ENCODE results near the gene OPA3.
"Not testable (repeated sequence)": the region's sequence is repeated elsewhere in the genome, so short reads cannot be mapped to it uniquely, and the experiment has no call there.

OPA3 gene

DNA sequence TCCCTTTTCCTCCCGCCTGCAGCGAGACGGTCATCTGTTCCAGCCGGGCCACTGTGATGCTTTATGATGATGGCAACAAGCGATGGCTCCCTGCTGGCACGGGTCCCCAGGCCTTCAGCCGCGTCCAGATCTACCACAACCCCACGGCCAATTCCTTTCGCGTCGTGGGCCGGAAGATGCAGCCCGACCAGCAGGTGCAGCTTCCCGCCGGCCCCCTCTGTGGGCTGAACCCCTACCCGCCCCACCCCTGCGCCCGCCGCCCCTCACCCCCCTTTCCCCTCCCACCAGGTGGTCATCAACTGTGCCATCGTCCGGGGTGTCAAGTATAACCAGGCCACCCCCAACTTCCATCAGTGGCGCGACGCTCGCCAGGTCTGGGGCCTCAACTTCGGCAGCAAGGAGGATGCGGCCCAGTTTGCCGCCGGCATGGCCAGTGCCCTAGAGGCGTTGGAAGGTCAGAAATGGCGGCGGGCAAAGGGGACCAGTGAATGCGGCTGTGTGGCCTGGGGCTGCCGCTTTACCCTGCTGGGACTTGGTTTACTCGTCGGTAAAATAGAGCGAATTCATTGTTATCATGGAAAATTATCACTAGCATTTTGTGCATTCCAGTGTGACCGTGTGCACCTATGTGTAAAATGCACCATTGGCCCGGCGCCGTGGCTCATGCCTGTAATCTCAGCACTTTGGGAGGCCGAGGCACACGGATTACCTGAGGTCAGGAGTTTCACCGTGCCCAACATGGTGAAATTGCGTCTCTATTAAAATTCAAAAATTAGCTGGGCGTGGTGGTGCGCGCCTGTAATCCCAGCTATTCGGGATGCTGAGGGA lies 66.7 kb downstream of the OPA3 start:
- no peak for DNase-seq

DNA sequence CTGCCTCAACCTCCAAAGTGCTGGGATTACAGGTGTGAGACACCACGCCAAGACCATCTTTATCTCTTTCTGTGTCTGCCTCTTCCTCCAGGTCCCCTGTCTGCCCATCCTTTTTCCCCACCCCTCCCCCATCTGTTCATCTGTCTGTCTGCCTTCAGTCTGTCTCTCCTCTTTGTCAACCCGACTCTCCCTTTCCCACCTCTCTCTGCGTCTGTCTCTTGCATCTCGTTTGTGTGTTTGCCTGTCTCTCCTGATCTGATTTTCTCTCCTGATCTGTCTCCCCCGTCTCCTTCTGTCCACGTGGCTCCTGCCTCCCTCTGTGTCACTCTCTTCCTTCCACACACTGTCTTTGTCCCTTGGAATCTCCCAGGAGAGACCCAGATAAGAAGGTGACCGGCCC lies 67.4 kb downstream of the OPA3 start:
- no peak for DNase-seq

DNA sequence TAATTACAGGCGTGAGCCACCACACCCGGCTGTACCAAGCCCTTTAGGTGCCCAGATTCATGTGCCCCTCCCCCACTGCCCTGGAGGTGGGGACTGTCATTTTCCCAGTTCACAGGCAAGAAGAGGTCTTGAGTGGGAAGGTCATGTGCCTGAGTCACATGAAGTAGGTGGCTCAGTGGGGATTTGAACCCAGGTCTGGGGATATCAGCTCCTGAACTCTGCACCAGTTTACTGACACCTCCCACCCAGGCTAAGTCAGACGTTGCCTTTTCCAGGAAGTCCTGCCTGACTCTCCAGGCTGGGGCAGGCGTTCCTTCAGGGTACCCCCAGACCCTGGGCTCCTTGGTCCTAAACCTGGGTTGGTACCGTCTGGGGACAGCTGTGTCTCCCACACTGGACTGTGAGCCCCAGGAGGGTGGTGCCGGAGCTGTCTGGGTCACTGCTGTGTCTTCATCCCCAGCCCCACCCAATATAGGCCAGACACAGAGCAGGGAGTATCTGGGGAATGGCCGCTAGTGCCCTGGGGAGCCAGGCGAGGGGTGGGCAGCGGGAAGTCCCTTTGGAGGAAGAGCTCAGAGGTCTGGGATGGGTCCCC lies 68.7 kb downstream of the OPA3 start:
- no peak for DNase-seq

DNA sequence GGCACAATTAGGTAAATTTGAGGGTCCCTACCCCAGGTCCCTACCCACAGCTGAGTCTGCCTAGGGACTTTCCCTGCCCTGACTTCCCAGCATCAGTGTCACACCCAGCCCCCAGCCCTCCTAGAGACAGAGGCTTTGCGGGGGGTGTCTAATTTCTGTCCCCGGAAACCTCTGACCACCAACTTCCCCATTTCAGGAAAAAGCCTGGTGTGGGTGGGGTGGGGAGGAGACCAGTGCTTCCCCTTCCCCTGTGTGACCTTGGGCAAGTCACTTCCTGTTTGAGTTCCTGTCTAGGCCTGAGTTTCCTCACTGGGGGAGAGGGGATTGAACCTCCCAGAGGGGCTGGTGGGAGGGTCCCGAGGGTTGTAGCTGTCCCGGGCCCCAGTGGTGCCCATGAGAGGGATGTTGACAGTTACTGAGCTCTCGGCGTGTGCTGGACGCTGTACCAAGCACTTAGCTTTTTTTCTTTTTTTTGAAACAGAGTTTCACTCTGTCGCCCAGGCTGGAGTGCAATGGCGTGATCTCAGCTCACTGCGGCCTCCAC lies 69.4 kb downstream of the OPA3 start:
- DNase-seq = no peak

DNA sequence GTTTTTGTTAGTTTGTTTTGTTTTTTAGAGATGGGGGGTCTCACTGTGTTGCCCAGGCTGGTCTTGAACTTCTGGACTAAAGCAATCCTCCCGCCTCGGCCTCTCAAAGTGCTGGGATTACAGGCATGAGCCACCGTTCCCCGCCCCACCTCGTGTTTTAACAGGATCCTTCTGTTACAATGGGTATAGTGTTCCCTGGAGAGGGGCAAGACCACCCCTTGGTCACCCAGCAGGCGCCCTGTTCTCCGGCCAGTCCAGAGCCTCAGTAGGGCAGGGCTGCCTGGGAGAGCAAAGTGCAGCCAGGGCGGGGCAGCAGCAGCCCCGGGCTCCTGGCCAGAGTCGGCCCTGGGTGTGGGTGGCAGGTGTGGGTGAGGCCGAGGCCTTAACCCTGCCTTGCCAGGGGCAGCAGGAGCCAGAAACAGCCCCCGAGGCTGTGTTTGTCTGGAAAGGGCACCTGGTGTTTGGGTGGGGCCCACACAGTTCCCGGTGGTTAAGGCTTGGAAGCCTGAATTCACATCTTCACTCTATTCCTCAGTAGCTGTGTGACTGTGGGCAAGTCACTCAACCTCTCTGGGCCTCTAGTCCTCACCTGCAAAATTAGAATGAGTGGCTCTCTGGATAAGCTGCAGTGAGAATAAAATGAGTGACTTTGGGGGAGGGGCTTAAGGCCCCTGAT lies 70.1 kb downstream of the OPA3 start:
- DNase-seq = no peak

DNA sequence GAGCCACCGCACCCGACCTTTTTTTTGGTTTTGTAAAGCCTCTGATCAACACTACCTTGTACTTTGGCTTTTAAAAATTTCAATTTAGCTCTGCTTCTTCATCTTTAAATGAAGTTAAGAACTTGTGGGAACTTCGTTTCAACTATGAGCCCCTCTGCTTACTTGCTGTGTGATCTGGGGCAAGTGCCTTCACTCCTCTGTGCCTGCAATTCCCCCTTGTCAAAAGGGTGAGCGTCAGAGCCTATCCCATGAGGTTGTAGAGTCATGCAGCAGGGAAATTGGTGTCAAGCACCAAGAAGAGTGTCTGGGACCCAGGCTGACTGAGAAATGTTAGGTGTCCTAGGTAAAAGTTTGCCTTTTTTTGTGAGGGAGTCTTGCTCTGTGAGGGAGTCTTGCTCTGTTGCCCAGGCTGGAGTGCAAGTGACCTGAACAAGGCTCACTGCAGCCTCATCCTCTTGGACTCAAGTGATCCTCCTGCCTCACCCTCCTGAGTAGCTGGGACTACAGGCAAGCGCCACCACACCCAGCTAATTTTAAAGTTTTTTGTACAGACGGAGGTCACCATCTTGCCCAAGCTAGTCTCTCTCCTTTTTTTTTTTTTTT lies 71.6 kb downstream of the OPA3 start:
- DNase-seq = no peak

DNA sequence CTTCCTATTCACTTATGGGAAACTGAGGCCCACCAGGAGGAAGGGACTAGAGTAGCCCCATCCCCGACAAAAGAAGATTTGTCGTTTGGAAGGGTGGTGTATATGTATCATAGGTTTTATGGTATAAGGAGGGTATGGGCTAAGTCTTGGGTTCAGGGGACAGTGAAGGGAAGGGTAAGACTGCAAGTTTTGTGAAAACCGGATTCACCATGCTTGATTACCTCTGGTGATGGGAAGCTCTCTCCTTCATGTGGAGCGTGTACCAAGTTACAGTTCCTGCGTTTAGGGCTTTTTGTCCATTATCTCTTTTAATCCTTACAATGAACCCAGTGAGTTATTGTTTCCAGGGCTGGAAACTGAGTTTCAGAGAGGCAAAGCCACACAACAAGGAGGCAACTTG lies 73.5 kb downstream of the OPA3 start:
- no peak for DNase-seq

DNA sequence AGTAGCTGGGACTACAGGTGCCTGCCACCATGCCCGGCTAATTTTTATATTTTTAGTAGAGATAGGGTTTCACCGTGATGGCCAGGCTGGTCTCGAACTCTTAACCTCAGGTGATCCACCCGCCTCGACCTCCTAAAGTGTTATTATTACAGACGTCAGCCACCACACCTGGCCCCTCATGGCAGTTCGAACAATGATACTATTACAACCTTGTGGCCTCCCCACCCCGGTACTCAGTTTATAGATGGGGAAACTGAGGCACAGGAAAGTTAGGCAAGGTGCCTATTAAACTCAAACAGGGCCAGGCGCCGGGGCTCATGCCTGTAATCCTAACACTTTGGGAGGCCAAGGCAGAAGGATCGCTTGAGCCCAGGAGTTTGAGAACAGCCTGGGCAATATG lies 74.2 kb downstream of the OPA3 start:
- not testable (repeated sequence) for DNase-seq

DNA sequence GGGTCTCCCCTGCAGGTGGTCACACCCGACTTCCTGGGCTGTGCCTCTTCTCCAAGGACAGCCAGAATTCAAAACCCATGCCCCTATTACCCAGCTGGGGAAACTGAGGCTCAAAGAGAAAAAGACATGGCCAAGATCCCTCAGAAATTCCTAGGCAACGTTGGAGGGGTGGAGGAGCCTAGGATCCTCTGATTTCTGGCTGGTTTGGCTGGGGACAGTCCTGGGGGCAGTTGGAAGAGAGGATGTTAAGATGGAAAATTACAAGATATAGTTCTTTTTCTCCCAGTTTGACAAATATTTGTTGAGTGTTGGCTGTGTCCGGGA lies 74.9 kb downstream of the OPA3 start:
- DNase-seq = no peak

DNA sequence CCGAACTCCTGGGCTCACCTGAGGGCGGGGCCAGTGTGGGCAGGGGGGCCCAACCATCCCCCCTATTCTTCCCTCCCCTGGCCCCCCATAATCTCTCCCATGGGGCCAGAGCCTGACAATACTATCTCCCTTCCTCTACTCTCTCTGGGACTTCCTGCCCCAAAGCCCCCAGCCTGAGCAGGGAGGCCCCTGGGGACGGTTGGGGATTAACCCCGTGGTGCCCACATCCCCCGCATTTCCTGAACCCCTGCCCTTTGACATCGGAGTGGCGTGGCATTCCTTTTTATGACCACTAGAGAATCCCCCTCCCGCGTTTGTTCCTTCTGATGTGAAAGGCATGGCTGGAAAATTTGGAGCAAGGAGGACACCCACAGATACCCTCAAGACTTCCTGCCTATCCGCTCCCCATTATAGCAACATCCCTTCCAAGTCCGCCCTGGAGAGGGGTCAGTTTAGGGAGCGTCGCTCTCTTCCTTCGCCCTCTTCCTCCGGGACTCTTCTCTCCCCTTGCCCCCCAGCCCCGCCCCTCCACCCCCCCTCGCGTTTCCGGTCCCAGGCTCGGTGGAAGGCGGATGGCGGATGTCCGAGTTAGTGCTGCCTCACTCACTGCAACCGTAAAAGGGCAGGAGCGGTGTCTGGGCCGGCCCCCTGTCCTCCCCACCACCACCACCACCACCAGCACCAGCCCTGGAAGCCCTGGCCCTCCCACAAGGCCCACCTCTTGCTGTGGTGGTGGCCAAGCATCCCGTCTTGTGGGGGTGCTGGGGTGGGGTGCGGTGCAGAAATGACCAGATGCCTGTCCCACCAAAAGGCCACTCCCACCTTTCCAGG lies 75.5 kb downstream of the OPA3 start:
- no peak for DNase-seq

DNA sequence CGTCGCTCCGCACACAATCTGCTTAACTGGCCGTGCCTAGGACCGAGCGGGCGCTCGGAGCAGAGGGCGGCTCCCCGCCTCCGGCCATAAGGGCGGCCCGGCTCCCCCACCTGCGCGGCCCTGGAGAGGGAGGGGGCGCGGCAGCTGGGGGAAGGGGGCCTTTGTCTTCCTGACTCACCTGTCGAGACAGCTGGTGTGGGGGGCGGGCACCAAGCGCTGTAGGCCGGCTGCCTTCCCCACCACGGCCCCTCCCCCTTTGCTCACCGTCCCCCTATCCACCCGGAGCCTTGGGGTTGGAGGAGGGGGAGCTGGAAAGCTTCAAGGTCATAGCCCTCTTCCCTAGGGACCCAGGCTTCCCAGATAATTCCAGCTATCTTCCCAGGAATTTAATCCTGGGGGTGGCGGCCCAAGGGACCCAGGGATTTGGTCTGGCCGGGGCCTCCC lies 76.2 kb downstream of the OPA3 start:
- peak; percentile 32 to 58 for DNase-seq

DNA sequence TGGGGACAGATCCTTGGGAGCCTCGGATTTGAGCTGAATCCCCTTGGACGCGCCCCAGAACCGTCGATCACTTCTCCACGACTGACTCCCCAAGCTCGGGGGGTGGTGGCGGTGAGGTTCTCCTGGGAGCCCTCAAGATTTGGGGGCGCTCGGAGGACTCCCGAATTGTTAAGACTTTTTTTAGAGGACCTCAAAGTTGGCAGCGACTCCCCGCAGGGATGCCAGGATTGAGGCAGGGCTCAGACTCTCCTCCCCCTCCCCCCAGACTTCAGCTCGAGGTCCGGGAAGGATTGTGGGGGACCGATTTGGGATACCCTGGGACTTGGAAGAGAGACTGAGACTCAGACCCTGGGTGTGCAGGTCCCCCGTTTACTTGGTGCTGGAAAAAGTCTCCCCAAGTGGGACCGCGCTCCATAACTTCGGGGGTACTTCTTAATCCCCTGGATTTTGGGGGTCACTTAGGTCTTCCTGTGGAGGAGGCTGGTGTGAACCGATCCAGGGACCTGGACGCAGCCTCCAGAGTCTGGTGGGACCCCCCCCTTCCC lies 76.7 kb downstream of the OPA3 start:
- DNase-seq = no peak

DNA sequence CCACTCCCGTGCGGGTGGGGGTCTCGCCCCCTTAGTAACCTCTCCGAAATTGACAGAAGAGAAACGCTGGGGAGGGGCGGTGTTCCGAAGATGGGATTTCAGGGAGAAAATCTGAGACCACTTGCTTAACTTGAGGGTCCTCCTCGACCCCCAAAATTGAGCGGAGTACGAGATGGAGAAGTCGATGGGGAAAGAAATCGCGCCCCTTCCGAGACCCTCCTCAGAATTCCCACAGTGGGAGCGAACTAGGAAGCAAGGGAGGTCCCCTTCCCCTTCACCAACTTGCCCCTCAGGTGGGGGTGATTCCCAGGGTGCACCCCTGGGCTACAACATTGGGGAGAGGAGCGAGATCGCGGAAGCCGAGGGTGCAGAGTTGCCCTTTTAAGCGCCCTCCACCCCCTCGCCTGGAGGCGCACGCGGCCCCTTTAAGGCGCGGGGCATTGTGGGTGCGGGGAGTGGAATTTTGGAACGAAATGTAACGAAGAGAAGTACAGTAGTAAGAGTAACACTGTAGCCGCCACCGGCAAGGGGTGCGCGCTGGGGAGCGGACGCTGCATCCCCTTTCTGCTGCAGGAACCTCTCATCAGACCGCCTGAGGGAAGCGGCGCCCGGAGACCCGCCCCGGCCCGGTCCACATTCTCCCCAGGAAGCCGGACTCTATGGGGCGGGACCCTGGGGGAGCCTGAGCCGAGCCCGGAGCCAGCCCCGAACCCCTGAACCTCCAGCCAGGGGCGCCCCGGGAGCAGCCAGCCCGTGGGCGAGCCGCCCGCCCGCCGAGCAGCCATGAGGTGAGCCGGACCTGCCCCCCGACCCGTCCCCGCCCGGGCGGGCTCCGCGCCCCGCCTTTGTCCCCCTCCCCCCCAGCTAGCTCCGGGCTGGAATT lies 77.4 kb downstream of the OPA3 start, which contains the start of gene VASP:
Gene VASP (plus strand): TSS at position 491 of the 883 bp plus-strand sequence. CDS start 293 bp downstream, at position 784.
- DNase-seq = peak; percentile 63 to 69

DNA sequence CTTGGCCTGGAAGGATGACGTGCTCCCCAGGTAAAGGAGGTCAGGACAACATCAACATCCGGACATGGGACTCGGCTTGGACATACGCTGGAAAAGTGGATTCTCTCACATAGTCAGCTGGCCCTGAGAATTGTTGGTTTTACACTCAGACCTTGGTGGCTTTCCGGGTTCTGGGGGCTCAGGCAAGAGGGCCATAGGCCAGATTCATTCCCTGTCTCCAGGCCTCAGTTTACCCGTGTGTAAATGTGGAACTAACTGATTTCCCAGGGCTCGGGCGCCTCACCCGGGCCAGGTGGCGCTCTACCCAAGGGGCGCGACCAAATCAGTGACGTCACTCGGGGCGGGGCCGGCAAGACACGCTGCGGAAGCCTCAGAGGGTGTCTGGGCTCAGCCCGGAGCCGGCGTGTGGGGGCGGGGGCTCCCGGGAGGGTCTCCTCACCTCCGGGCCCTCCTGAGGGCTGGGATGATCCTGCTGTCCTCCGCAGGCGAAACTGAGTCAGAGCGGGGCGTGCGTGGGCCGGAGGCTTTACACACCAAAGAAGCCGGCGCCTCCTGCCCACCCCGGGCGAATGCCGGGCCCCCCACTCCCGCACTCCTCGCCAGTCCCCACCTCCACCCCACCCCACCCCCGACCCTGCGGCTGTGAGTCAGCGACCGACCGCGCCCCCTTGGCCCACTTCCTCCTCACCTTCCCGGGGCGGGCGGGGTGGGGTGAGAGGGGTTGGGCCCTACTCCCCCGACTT lies 78.2 kb downstream of the OPA3 start:
- DNase-seq = peak; percentile 64 to 73

DNA sequence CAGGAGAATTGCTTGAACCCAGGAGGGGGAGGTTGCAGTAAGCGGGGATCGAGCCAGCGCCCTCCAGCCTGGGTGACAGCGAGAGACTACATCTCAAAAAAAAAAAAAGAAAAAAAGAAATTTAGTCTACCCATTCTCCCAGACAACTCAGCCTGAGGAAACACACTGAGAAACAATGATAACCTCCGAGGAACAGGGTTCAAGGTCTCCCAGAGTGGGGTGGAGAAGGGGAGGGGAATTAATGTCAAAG lies 78.7 kb downstream of the OPA3 start:
- no peak for DNase-seq

DNA sequence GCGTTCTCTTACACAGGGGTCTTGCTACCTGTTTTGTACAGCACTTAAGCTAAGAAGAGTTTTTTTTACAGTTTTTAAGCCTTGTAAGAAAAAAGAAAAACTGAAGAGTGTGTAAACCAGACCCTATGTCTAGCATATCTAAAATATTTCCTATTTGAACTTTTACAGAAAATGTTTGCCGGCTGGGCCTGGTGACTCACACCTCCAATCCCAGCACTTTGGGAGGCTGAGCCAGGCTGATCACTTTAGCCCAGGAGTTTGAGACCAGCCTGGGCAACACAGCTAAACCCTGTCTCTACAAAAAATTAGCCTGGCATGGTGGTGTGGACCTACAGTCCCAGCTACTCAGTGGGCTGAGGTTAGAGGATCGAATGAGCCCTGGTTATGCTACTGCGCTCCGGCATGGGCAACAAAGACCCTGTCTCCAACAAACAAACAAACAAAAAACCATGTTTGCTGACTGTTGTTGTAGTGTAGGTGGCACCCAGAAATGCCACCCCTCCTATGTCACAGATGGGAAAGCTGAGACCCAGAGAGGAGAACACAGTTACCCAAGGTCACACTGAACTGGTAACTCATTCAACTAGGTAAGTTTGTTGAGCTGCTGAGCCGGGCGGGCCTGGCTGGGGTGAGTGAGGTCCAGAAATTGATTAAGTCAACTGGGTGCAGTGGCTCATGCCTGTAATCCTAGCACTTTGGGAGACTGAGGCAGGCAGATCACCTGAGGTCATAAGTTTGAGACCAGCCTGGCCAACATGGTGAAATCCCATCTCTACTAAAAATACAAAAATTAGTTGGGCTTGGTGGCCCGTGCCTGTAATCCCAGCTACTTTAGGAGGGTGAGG lies 79.2 kb downstream of the OPA3 start:
- DNase-seq = no peak

DNA sequence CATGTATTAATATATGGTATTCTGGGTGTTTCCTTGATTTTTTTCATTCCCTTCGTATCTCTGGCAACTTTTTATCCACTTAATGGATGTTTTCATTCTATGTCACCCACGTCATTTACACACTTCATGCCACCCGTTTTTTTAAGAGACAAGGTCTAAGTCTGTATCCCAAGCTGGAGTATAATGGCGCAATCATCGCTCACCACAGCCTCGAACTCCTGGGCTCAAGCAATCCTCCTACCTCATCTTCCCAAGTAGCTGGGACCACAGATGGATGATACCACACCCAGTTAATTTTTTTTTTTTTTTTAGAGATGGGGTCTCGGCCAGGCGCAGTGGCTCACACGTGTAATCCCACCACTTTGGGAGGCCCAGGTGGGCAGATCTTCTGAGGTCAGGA lies 80.7 kb downstream of the OPA3 start:
- DNase-seq = no peak

DNA sequence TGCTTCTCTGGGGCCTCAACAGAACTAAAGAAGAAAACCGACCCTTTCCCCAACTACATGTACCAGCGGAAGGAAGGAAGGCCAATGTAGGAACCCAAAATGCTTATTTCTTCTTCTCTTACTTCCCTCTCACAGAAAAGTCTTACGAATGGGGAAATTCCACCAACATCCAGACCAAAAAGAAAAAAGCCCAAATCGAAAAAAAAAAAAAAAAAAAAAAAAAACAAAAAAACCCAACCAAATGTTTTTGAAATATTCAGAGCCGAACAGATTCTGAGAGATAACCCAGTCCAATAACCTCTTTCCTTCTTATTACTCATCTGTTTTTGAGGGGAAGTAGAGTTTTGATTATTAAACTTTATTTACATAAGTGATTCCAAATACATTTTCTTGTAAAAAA lies 82.5 kb downstream of the OPA3 start:
- no peak for DNase-seq

DNA sequence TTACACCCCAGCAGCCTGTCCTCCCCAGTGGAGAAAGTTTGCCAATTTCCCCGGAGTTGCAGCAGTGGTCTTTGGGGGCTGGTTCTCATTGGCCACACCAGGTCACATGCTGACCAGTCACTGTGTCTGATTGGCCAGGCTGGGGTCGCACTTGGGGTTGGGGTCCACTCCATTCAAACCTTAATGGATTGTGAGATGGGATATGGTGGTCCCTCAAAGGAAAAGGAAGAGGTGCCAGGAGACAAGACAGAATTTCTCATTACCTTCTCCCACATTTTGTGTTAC lies 82.9 kb downstream of the OPA3 start:
- no peak for DNase-seq
